ENCODE results near the gene ZNF316. TPM values are rescaled to one million over a fixed set of nuclear protein-coding genes. Genes with fewer than 3 reads are reported as not detected.
"Not testable (repeated sequence)": the region's sequence is repeated elsewhere in the genome, so short reads cannot be mapped to it uniquely, and the experiment has no call there.

The ZNF316 gene
- total RNA-seq, 1 experiment from 2014 or later, result 22.2 TPM

DNA sequence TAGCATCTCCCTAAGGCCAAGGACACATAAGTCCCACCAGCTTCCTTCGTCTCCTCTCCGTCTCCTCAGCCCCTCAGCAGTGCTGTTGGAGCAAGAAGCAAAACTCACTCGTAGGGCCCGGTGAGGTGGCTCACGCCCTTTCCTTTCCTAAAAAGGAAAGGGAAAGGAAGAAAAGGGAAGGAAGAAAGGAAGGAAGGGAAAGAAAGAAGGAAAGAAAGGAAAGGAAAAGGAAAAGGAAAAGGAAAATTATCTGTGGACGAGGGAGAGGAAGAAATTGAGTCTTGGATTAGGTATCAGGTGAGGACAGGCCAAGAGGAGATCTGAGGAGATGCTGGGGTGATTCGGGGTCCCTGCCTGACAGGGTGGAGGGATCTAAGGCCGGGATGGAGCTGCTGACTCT lies 3.1 kb upstream of the ZNF316 start:
- H3K18ac ChIP-seq (ENCODE audit: insufficient read length, low read depth, low read length), result no peak overlapping the region
- no peak overlapping the region for H2BK15ac ChIP-seq (ENCODE audit: low read depth, low read length)
- no peak overlapping the region for H2BK12ac ChIP-seq (ENCODE audit: insufficient read length, low read depth, low read length)
- no peaks in the 10 kb centered on the region for H3K9me3 ChIP-seq (ENCODE audit: control insufficient read depth, low read depth, low read length)
- H2AFZ ChIP-seq (ENCODE audit: low read length), result no peak overlapping the region
- no peak overlapping the region for H3K9ac ChIP-seq (ENCODE audit: extremely low read depth, insufficient read length, low read length)
- no peak overlapping the region for H3T11ph ChIP-seq (ENCODE audit: low read length)
- no peak overlapping the region for H3K56ac ChIP-seq (ENCODE audit: insufficient read length, low read depth, low read length)
- H2BK5ac ChIP-seq (ENCODE audit: insufficient read length, low read length), result no peak overlapping the region
- Mint-ChIP-seq H3K36me3 (ENCODE audit: insufficient read depth in 1 of 3, low read depth in 3 of 3) (peaks cover 1 to 5% (median 2%) of the 10 kb centered on the region in 3 experiments; a peak in 1 of 7 replicates), H3K27me3 (ENCODE audit: low read depth) (0 out of 2 replicates have a peak, but pooled peaks cover 1% of the 10 kb centered on the region), H3K9me3 (no peaks in the 10 kb centered on the region; a peak in 1 of 5 replicates), H3K4me1 (peaks cover 10 to 11% of the 10 kb centered on the region in 2 experiments), H3K27ac (no peak overlapping the region; a peak in 2 of 7 replicates), H3K4me3 (no peak overlapping the region)
- no peak overlapping the region for H3K27ac ChIP-seq (ENCODE audit: insufficient read length, low read depth, low read length)
- TF ChIP-seq, protein P1, sequence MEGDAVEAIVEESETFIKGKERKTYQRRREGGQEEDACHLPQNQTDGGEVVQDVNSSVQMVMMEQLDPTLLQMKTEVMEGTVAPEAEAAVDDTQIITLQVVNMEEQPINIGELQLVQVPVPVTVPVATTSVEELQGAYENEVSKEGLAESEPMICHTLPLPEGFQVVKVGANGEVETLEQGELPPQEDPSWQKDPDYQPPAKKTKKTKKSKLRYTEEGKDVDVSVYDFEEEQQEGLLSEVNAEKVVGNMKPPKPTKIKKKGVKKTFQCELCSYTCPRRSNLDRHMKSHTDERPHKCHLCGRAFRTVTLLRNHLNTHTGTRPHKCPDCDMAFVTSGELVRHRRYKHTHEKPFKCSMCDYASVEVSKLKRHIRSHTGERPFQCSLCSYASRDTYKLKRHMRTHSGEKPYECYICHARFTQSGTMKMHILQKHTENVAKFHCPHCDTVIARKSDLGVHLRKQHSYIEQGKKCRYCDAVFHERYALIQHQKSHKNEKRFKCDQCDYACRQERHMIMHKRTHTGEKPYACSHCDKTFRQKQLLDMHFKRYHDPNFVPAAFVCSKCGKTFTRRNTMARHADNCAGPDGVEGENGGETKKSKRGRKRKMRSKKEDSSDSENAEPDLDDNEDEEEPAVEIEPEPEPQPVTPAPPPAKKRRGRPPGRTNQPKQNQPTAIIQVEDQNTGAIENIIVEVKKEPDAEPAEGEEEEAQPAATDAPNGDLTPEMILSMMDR (conservative IDR thresholded peaks at IDR 0.05), result no peak
- no peak overlapping the region for H4K91ac ChIP-seq (ENCODE audit: insufficient read length, low read depth, low read length)
- no peak overlapping the region for H3K14ac ChIP-seq (ENCODE audit: insufficient read depth, low read length)
- no peaks in the 10 kb centered on the region for H3K79me1 ChIP-seq (ENCODE audit: insufficient read depth, low read depth, low read length, poor library complexity, severe bottlenecking)
- no peak overlapping the region for H2BK20ac ChIP-seq (ENCODE audit: low read depth, low read length, poor library complexity, severe bottlenecking)
- no peaks in the 10 kb centered on the region; the same call in 1 of the 2 replicates for H3K4me1 ChIP-seq (ENCODE audit: insufficient read depth, low read length)
- H3K4ac ChIP-seq (ENCODE audit: low read depth, low read length), result no peak overlapping the region
- no peaks in the 10 kb centered on the region for H3K27me3 ChIP-seq (ENCODE audit: insufficient read depth, low read length)
- WGBS (ENCODE audit: extremely low coverage, insufficient read length, low lambda C conversion rate), result no CpG with 5 or more reads among the region's 8 CpGs
- no peak overlapping the region for H4K5ac ChIP-seq (ENCODE audit: insufficient read length, low read depth, low read length)
- no peak overlapping the region for H3K4me2 ChIP-seq (ENCODE audit: insufficient read depth, insufficient read length, low read length)
- no peaks in the 10 kb centered on the region for H4K20me1 ChIP-seq (ENCODE audit: control insufficient read depth, insufficient read depth, insufficient read length)
- peaks cover 10% of the 10 kb centered on the region for H3K23me2 ChIP-seq (ENCODE audit: insufficient read length, low read depth, low read length, poor library complexity, severe bottlenecking)
- no peak overlapping the region for H2BK120ac ChIP-seq (ENCODE audit: low read depth, low read length, poor library complexity, severe bottlenecking)
- no peak overlapping the region for H3K23ac ChIP-seq (ENCODE audit: insufficient read length, low read depth, low read length)
- no peak overlapping the region for H2AK5ac ChIP-seq (ENCODE audit: insufficient read length, low read length)
- H4K8ac ChIP-seq (replicated peaks; ENCODE audit: insufficient read length, low read depth, low read length), result no peak overlapping the region
- DNase-seq, result no peak
- no peaks in the 10 kb centered on the region for H3K79me2 ChIP-seq (ENCODE audit: insufficient read depth, low read length)

GRCh38 chr7:6634971-6635370 lies 2.1 kb upstream of the ZNF316 start:
- not testable (repeated sequence) for DNase-seq; H3K9ac ChIP-seq (ENCODE audit: extremely low read depth, insufficient read length, low read length); H2BK120ac ChIP-seq (ENCODE audit: low read depth, low read length, poor library complexity, severe bottlenecking); H2AFZ ChIP-seq (ENCODE audit: low read length); H3K79me2 ChIP-seq (ENCODE audit: insufficient read depth, low read length); H3K4me1 ChIP-seq (ENCODE audit: insufficient read depth, low read length); H3K9me3 ChIP-seq (ENCODE audit: control insufficient read depth, low read depth, low read length); H3K56ac ChIP-seq (ENCODE audit: insufficient read length, low read depth, low read length); H2AK5ac ChIP-seq (ENCODE audit: insufficient read length, low read length); H3T11ph ChIP-seq (ENCODE audit: low read length); H3K18ac ChIP-seq (ENCODE audit: insufficient read length, low read depth, low read length); H2BK20ac ChIP-seq (ENCODE audit: low read depth, low read length, poor library complexity, severe bottlenecking); H4K20me1 ChIP-seq (ENCODE audit: control insufficient read depth, insufficient read depth, insufficient read length); H2BK15ac ChIP-seq (ENCODE audit: low read depth, low read length); H2BK5ac ChIP-seq (ENCODE audit: insufficient read length, low read length); H3K36me3 Mint-ChIP-seq (ENCODE audit: insufficient read depth in 1 of 3, low read depth in 3 of 3); H2BK12ac ChIP-seq (ENCODE audit: insufficient read length, low read depth, low read length); H4K5ac ChIP-seq (ENCODE audit: insufficient read length, low read depth, low read length); H3K14ac ChIP-seq (ENCODE audit: insufficient read depth, low read length); H3K27ac Mint-ChIP-seq; H3K23me2 ChIP-seq (ENCODE audit: insufficient read length, low read depth, low read length, poor library complexity, severe bottlenecking); H3K4ac ChIP-seq (ENCODE audit: low read depth, low read length); H3K27ac ChIP-seq (ENCODE audit: insufficient read length, low read depth, low read length); H3K23ac ChIP-seq (ENCODE audit: insufficient read length, low read depth, low read length); H3K9me3 Mint-ChIP-seq; H4K91ac ChIP-seq (ENCODE audit: insufficient read length, low read depth, low read length); H3K27me3 Mint-ChIP-seq (ENCODE audit: low read depth); H3K79me1 ChIP-seq (ENCODE audit: insufficient read depth, low read depth, low read length, poor library complexity, severe bottlenecking); H3K4me2 ChIP-seq (ENCODE audit: insufficient read depth, insufficient read length, low read length); H4K8ac ChIP-seq (replicated peaks; ENCODE audit: insufficient read length, low read depth, low read length); H3K27me3 ChIP-seq (ENCODE audit: insufficient read depth, low read length)
- WGBS (ENCODE audit: extremely low coverage, insufficient read length, low lambda C conversion rate), result no CpG with 5 or more reads among the region's 5 CpGs
- H3K4me3 Mint-ChIP-seq, result peak overlapping the region; percentile 26 to 44; a peak in 2 of 5 replicates
- H3K4me1 Mint-ChIP-seq, result peaks cover 14 to 15% of the 10 kb centered on the region in 2 experiments
